Neural crest cell (in vitro differentiated cells): ENCODE measurements around the gene GSG1. TPM values are rescaled to one million over a fixed set of nuclear protein-coding genes. Genes with fewer than 3 reads are reported as not detected.

Experiments
- DNase-seq: peaks from one replicate; pipeline ENCODE4 v3.0.0; 2021; ENCODE audit warnings: low read depth, mixed read lengths, low spot score
- H3K27ac Mint-ChIP-seq: one replicate; pipeline ENCODE4 v1.8.0; 2021; ENCODE audit warnings: mild to moderate bottlenecking, mixed read lengths; ENCODE audit not compliant: unreplicated experiment
- H3K27me3 Mint-ChIP-seq: 2 replicates; pipeline ENCODE4 v1.8.0; 2021; ENCODE audit warnings: low read depth, mild to moderate bottlenecking, mixed read lengths
- H3K36me3 Mint-ChIP-seq: 2 replicates; pipeline ENCODE4 v1.8.0; 2021; ENCODE audit warnings: low read depth, mild to moderate bottlenecking, mixed read lengths
- H3K4me1 Mint-ChIP-seq: 2 replicates; pipeline ENCODE4 v1.8.0; 2021; ENCODE audit warnings: mixed read lengths
- H3K4me3 Mint-ChIP-seq: one replicate; pipeline ENCODE4 v1.8.0; 2021; ENCODE audit warnings: mild to moderate bottlenecking, mixed read lengths
- H3K9me3 Mint-ChIP-seq: 2 replicates; pipeline ENCODE4 v1.8.0; 2021; ENCODE audit warnings: mixed read lengths
- total RNA-seq: library from RNA; stranded (reverse); gene quantifications from 2 replicates; pipeline ENCODE4 v1.2.1, GENCODE V29; 2021
- TF ChIP-seq, protein P1 (sequence below): fragments of 200-600 bp; sonication (generic); conservative IDR thresholded peaks from 2 replicates; pipeline ENCODE4 v1.5.0; 2021; ENCODE audit warnings: antibody characterized with exemption, mild to moderate bottlenecking

The GSG1 gene
- total RNA-seq, 1 donor from 2014 or later = not detected

DNA sequence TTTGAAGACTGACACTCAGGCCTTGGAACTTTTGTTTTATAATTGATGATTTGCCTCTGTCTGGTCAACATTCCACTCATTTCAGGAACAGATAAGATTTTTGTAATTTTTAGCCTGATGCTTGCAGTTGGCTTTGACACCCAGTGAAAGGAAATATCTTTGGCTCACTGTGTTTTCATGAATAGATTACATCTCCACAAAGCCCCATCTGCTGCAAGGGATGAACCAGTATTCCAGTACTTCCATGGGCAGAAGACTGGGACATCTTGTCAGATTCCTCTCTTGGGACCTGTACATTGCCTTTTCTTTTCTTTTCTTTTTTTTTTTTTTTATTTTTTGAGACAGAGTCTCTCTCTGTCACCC is 28.4 kb downstream of the GSG1 start:
- TF ChIP-seq, protein P1, sequence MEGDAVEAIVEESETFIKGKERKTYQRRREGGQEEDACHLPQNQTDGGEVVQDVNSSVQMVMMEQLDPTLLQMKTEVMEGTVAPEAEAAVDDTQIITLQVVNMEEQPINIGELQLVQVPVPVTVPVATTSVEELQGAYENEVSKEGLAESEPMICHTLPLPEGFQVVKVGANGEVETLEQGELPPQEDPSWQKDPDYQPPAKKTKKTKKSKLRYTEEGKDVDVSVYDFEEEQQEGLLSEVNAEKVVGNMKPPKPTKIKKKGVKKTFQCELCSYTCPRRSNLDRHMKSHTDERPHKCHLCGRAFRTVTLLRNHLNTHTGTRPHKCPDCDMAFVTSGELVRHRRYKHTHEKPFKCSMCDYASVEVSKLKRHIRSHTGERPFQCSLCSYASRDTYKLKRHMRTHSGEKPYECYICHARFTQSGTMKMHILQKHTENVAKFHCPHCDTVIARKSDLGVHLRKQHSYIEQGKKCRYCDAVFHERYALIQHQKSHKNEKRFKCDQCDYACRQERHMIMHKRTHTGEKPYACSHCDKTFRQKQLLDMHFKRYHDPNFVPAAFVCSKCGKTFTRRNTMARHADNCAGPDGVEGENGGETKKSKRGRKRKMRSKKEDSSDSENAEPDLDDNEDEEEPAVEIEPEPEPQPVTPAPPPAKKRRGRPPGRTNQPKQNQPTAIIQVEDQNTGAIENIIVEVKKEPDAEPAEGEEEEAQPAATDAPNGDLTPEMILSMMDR = no peak
- Mint-ChIP-seq H3K36me3 (peaks cover 34% of the 10 kb centered on the region), H3K27ac (no peak overlapping the region), H3K4me3 (no peak overlapping the region), H3K4me1 (peaks cover 4% of the 10 kb centered on the region), H3K9me3 (no peaks in the 10 kb centered on the region), H3K27me3 (no peaks in the 10 kb centered on the region)
- DNase-seq = no peak

DNA sequence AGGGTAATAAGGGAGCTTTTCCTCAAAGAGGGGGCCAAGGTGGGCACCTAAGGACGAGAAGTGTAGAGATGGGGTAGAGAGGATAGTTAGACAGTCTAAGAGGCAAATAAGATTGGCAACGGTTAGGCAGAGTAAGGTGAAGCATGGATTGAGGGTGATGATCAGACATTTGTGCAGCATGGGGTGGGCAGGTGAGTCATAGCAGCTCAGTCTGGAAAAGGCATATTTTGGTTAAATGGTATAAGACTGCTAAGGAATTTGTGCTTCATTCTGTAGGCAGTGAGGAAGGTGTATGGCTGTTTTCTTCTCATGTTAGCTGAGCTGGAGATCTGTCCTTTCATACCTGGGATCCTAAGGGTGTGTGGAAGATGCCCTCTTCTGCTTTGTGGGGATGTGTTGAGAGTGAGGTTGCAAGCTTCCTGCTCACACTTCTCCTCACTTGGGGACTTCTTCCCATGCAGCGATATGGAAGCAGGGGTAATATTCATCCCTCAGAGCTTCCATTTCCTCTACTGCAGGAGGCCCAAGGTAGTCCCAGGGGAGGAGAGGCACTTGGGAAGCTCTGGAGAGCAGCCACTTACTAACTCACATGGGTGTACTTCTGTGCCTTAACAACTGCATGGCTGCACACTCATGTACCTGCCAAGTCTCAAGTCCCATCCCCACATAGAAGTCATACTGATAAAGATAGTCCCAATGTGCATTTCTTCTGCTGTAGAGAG is 28.9 kb downstream of the GSG1 start:
- Mint-ChIP-seq H3K27ac (no peak overlapping the region), H3K9me3 (no peaks in the 10 kb centered on the region), H3K4me1 (peaks cover 1% of the 10 kb centered on the region), H3K36me3 (peaks cover 29% of the 10 kb centered on the region), H3K4me3 (no peak overlapping the region), H3K27me3 (no peaks in the 10 kb centered on the region)
- TF ChIP-seq, protein P1 = no peak
- no peak for DNase-seq

DNA sequence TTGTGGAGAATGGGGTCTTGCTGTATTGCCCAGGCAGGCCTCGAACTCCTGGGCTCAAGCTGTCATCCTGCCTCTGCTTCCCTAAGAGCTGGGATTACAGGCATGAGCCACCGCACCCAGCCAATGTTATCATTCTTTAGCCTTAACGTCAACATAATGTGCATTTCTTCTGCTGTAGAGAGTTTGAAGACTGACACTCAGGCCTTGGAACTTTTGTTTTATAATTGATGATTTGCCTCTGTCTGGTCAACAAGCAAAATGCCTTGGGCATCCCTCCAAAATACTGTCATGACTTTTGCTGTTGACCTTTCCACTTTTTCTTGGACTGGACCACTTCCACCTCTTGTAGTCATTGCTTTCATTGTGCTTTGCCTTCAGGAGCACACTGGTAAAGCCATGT is 30.3 kb downstream of the GSG1 start:
- TF ChIP-seq, protein P1 = no peak
- no peak for DNase-seq
- Mint-ChIP-seq H3K4me3 (no peak overlapping the region), H3K27me3 (no peaks in the 10 kb centered on the region), H3K36me3 (peaks cover 25% of the 10 kb centered on the region), H3K4me1 (no peaks in the 10 kb centered on the region), H3K9me3 (no peaks in the 10 kb centered on the region), H3K27ac (no peak overlapping the region)

DNA sequence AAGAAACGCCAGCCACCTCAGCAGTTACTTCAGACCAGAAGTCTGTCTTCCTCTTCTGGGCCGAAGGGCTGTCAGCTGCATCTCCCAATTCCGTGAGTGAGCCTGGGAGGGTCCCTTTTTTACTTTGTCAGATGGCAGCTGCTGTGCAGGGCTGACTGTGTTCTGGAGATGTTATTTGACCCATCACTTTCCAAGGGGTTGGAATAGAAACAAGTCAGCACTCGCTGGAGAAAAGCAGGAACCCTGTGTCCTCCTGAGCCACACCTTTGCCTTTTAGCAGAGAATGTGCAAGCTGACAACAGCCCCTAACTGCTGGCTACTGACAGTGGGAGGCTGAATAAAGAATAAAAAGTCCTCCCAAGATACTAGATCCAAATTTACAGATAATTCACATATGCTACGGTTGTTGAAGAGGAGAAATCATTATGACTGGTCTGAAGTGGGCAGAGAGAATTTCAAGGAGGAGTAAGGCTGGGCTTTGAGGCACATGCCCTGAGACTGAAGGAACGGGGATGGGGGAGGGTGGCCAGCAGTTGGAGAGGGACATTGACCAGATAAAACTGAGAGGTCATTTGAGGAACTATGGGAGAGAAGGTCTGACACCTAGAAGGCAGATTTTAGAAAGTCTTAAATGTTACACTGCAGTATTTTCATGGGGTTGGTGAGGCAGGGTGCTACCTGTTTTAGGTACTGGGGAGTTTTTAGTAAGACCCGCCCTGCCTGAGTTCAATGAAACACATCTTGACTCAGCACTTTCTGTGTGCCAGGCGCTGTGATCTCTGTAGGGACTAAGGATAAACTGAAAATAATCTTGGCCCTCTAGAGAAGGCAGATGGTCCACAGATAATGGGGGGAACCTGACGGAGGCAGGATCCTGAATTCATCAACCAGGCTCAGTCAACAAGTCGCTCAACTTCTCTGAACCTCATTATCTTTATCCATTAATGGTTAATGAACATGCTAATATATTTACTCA is 31.9 kb downstream of the GSG1 start:
- no peak overlapping the region for H3K27ac Mint-ChIP-seq
- H3K4me1 Mint-ChIP-seq = no peaks in the 10 kb centered on the region
- peaks cover 26% of the 10 kb centered on the region for H3K36me3 Mint-ChIP-seq
- TF ChIP-seq, protein P1 = no peak
- H3K4me3 Mint-ChIP-seq = no peak overlapping the region
- no peaks in the 10 kb centered on the region for H3K27me3 Mint-ChIP-seq
- no peak for DNase-seq
- H3K9me3 Mint-ChIP-seq = no peaks in the 10 kb centered on the region

DNA sequence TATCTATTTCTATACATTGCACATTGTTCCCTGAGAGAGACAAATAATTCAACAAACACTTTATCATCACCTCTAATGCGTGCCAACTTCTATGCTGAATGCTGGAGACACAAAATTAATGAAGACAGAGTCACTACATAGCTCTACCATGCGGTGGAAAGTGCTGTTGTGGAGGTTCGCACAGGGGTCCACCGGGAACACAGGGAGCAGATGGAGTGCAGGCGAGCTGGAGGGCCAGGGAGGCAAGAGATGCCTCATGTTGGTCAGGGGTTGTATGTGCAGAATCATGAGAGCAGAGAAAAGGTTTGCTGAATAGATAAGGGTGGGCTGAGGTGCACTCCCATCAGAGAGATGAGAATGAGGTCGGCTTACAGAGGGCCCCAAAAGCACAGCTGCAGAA is 34.1 kb downstream of the GSG1 start:
- H3K36me3 Mint-ChIP-seq = peaks cover 21% of the 10 kb centered on the region
- no peak for DNase-seq
- H3K9me3 Mint-ChIP-seq = no peaks in the 10 kb centered on the region

More for the DNA sequence above, 34.1 kb downstream of the GSG1 start:
- H3K27ac Mint-ChIP-seq = no peak overlapping the region
- H3K4me3 Mint-ChIP-seq = no peak overlapping the region
- no peaks in the 10 kb centered on the region for H3K27me3 Mint-ChIP-seq
- TF ChIP-seq, protein P1 = no peak
- H3K4me1 Mint-ChIP-seq = no peaks in the 10 kb centered on the region
